ENCODE data around the gene FAAH.

DNA sequence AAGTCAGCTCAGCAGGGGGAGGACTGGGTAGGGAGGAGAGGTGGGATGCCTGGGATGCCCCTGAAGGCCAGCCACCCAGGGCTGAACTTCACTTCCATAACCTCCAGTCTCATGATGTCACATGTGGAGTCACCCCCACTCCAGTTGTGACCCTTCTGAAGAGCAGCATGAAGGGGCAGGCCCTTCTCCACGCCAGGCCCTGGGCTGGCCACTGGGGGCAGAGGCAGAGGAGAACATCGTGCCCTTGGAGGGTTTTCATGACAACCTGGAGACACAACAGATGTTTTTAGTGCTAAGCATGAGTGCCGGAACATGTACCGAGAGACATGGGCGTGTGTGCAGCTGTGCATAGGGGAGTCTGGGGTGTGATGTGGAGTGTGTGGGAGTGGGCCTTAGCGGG, 37.6 kb downstream of the FAAH start:
- TF ChIP-seq, protein P1, sequence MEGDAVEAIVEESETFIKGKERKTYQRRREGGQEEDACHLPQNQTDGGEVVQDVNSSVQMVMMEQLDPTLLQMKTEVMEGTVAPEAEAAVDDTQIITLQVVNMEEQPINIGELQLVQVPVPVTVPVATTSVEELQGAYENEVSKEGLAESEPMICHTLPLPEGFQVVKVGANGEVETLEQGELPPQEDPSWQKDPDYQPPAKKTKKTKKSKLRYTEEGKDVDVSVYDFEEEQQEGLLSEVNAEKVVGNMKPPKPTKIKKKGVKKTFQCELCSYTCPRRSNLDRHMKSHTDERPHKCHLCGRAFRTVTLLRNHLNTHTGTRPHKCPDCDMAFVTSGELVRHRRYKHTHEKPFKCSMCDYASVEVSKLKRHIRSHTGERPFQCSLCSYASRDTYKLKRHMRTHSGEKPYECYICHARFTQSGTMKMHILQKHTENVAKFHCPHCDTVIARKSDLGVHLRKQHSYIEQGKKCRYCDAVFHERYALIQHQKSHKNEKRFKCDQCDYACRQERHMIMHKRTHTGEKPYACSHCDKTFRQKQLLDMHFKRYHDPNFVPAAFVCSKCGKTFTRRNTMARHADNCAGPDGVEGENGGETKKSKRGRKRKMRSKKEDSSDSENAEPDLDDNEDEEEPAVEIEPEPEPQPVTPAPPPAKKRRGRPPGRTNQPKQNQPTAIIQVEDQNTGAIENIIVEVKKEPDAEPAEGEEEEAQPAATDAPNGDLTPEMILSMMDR (IDR thresholded peaks at IDR 0.05; ENCODE audit: low read depth, low read length) = no peak
- no peak for TF ChIP-seq EZH2phosphoT487 (IDR thresholded peaks at IDR 0.05; ENCODE audit: low read depth)
